Hepatocyte (in vitro differentiated cells): ENCODE measurements around the gene OAF.

ENCODE experiments used
- EZH2 ChIP-seq: fragments of 200-600 bp; sonication (generic); IDR thresholded peaks from 2 replicates; pipeline ENCODE4 v1.6.1; 2016; ENCODE audit warnings: antibody characterized with exemption, mild to moderate bottlenecking, borderline replicate concordance
- EZH2phosphoT487 ChIP-seq: fragments of 200-600 bp; sonication (generic); IDR thresholded peaks from one replicate; pipeline ENCODE4 v1.6.1; 2018; ENCODE audit warnings: antibody characterized with exemption, mild to moderate bottlenecking, low read depth, moderate library complexity; ENCODE audit not compliant: unreplicated experiment, severe bottlenecking
- TF ChIP-seq, protein P1 (sequence below): fragments of 200-600 bp; sonication (generic); IDR thresholded peaks from 2 replicates; pipeline ENCODE4 v1.5.1; 2016; ENCODE audit warnings: antibody characterized with exemption, mild to moderate bottlenecking; ENCODE audit not compliant: poor library complexity

DNA sequence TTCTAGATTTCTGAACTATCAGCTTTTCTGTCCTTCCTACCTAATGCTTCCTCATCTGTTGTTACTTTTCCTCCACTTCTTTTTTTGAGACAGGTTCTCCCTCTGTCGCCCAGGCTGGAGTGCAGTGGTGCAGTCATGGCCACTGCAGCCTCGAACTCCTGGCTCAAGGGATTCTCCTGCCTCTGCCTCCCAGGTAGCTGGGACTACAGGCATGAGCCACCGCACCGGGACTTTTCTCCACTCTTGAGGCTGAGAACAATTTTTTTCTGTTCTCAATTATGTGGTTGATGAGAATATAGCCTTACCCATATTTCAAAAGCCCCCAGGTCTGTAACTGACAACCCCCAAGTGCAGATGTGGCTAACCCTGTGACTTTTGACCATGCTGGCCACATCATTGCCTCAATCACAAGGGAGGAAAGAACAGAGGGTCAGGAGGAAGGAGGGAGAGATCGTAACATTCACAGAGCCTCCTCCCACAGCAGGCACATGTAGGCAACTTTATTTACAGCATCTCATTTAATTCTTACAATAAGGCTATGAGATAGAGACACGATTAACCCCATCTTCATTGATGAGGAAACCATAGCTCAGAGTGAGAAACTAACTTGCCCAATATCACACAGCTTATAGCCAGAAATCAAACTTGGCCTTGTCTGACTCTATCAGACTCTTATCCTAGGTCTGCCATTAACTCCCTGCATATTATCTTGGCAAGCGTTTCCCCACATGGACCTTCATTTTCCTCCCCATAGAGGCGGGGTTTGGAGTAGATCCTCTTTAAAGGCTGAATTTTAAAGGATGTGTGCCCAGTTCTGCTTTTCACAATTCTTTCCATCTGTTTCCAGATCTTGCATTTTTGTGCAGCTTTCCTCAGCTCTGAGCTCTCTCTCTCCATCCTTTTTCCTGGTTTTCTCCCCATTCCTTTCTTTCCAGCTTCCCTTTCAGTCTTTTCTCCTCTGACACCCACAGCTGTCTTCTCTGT, 38.7 kb downstream of the OAF start:
- TF ChIP-seq EZH2 (no peak), EZH2phosphoT487 (no peak)
- TF ChIP-seq, protein P1, sequence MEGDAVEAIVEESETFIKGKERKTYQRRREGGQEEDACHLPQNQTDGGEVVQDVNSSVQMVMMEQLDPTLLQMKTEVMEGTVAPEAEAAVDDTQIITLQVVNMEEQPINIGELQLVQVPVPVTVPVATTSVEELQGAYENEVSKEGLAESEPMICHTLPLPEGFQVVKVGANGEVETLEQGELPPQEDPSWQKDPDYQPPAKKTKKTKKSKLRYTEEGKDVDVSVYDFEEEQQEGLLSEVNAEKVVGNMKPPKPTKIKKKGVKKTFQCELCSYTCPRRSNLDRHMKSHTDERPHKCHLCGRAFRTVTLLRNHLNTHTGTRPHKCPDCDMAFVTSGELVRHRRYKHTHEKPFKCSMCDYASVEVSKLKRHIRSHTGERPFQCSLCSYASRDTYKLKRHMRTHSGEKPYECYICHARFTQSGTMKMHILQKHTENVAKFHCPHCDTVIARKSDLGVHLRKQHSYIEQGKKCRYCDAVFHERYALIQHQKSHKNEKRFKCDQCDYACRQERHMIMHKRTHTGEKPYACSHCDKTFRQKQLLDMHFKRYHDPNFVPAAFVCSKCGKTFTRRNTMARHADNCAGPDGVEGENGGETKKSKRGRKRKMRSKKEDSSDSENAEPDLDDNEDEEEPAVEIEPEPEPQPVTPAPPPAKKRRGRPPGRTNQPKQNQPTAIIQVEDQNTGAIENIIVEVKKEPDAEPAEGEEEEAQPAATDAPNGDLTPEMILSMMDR: no peak
